ENCODE data around the gene ATG2B.

The ATG2B gene

DNA sequence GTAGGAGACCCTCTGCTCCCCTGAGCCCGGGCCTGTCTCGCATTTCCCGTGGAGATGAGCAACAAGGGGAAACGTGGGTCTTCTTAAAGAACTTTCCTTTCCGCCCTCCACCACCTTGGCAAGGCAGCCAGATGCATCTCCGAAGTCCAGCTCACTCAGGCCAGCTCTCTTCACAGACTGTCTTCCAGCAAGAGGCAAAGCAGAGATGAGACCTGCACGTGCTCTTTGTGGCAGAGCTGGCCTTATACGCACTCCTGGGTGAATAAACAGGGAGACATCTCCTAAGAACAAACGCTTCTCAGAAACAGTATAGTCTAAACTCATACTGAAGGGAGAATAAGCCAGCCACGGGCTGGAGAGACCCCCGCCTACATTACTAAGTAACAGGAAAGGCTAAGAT is 108.5 kb downstream of the ATG2B start:
- H3K4me3 ChIP-seq (ENCODE audit: low read depth, low read length, poor library complexity, severe bottlenecking), result no peak overlapping the region
- H2AFZ ChIP-seq (ENCODE audit: low read length), result no peak overlapping the region
- H3K4me1 ChIP-seq (ENCODE audit: insufficient read depth, low read length, severe bottlenecking), result no peaks in the 10 kb centered on the region
- no peaks in the 10 kb centered on the region for H4K20me1 ChIP-seq (ENCODE audit: insufficient read depth, low read length)
- no peaks in the 10 kb centered on the region for H3K36me3 ChIP-seq (ENCODE audit: insufficient read depth, low read length)
- no peak overlapping the region for H3K9ac ChIP-seq (ENCODE audit: low read length)
- H3K9me3 ChIP-seq (ENCODE audit: low read length), result no peaks in the 10 kb centered on the region
- H3F3A ChIP-seq (ENCODE audit: insufficient read depth, low read length), result no peaks in the 10 kb centered on the region
- no peak overlapping the region for H3K27ac ChIP-seq (ENCODE audit: low read depth, low read length, poor library complexity, severe bottlenecking)
- no peaks in the 10 kb centered on the region for H3K9me2 ChIP-seq (ENCODE audit: low read depth, low read length)
- TF ChIP-seq, protein P1, sequence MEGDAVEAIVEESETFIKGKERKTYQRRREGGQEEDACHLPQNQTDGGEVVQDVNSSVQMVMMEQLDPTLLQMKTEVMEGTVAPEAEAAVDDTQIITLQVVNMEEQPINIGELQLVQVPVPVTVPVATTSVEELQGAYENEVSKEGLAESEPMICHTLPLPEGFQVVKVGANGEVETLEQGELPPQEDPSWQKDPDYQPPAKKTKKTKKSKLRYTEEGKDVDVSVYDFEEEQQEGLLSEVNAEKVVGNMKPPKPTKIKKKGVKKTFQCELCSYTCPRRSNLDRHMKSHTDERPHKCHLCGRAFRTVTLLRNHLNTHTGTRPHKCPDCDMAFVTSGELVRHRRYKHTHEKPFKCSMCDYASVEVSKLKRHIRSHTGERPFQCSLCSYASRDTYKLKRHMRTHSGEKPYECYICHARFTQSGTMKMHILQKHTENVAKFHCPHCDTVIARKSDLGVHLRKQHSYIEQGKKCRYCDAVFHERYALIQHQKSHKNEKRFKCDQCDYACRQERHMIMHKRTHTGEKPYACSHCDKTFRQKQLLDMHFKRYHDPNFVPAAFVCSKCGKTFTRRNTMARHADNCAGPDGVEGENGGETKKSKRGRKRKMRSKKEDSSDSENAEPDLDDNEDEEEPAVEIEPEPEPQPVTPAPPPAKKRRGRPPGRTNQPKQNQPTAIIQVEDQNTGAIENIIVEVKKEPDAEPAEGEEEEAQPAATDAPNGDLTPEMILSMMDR (IDR thresholded peaks at IDR 0.05; ENCODE audit: low read length), result no peak
- TF ChIP-seq EZH2 (IDR thresholded peaks at IDR 0.05; ENCODE audit: borderline replicate concordance, low read length), result no peak
- no peak overlapping the region for H3K4me2 ChIP-seq (ENCODE audit: low read length)
- H3K79me2 ChIP-seq (ENCODE audit: insufficient read depth, low read length), result no peaks in the 10 kb centered on the region
- H3K27me3 ChIP-seq (ENCODE audit: insufficient read depth, low read length), result no peaks in the 10 kb centered on the region

DNA sequence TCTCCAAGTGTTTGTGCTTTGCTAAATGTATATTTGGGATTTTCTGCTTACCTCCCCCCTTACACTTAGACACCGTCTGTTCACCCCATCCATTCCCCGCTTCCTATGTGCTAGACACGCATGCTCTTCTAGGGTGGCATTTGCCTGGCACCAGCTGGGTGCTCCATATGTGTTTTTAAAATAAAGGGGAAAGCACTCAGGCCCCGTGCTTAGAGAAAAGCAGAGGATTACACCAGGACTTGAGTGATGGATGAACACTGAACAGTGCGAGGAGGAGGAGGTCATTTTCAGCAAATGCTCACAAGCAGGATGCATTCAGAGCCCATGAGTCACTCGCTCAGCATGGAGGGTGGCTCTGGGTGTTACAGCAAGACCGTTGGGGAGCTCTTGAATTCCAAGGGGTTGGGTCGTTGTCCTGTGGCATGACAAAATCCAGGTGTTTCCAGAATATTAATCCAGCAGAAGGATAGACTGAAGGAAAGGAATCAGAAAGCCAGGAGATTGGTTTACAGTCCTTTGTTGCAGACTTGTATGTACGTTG is 110.1 kb downstream of the ATG2B start:
- Histone ChIP-seq H3K9me2 (ENCODE audit: low read depth, low read length) (no peaks in the 10 kb centered on the region), H3K4me2 (ENCODE audit: low read length) (no peak overlapping the region), H3F3A (ENCODE audit: insufficient read depth, low read length) (no peaks in the 10 kb centered on the region), H3K36me3 (ENCODE audit: insufficient read depth, low read length) (no peaks in the 10 kb centered on the region), H3K9ac (ENCODE audit: low read length) (no peak overlapping the region), H3K4me1 (ENCODE audit: insufficient read depth, low read length, severe bottlenecking) (no peaks in the 10 kb centered on the region), H3K79me2 (ENCODE audit: insufficient read depth, low read length) (no peaks in the 10 kb centered on the region), H2AFZ (ENCODE audit: low read length) (no peak overlapping the region), H3K4me3 (ENCODE audit: low read depth, low read length, poor library complexity, severe bottlenecking) (no peak overlapping the region), H3K9me3 (ENCODE audit: low read length) (no peaks in the 10 kb centered on the region), H3K27ac (ENCODE audit: low read depth, low read length, poor library complexity, severe bottlenecking) (no peak overlapping the region), H4K20me1 (ENCODE audit: insufficient read depth, low read length) (no peaks in the 10 kb centered on the region), H3K27me3 (ENCODE audit: insufficient read depth, low read length) (no peaks in the 10 kb centered on the region)
- TF ChIP-seq EZH2 (IDR thresholded peaks at IDR 0.05; ENCODE audit: borderline replicate concordance, low read length), result no peak
- TF ChIP-seq, protein P1 (IDR thresholded peaks at IDR 0.05; ENCODE audit: low read length), result no peak

DNA sequence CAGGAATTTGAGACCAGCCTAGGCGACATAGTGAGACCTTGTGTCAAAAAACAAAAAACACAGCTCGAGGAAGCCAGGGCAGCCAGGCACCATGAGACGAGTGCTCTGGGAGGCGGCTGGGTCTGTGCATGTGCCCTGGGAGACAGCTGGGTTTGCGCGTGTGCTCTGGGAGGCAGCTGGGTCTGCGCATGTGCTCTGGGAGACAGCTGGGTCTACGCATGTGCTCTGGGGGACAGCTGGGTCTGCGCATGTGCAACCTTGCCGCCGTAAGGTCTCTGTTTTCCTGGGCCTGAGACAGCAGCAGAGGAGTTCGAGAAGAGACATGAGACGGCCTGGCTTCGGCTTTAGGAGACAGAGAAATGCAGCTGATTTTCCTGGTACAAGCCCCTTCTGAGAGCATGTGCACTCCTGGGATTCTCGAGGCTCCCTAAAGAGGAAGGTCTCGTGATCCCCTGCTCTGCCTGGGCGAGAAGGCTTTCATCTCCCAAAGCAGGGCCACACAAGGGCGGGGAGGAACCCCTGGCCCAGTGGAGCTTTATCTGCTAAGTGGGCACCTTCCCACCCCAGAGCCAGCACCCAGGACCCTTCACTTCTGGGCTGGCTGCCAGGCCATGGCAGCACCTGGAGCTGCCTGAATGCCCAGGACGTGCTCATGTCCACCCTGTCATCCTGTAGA is 110.7 kb downstream of the ATG2B start:
- H3F3A ChIP-seq (ENCODE audit: insufficient read depth, low read length), result no peaks in the 10 kb centered on the region
- H3K9ac ChIP-seq (ENCODE audit: low read length), result no peak overlapping the region
- H3K79me2 ChIP-seq (ENCODE audit: insufficient read depth, low read length), result no peaks in the 10 kb centered on the region
- no peak for TF ChIP-seq EZH2 (IDR thresholded peaks at IDR 0.05; ENCODE audit: borderline replicate concordance, low read length)
- TF ChIP-seq, protein P1 (IDR thresholded peaks at IDR 0.05; ENCODE audit: low read length), result no peak
- no peak overlapping the region for H3K4me3 ChIP-seq (ENCODE audit: low read depth, low read length, poor library complexity, severe bottlenecking)
- no peaks in the 10 kb centered on the region for H4K20me1 ChIP-seq (ENCODE audit: insufficient read depth, low read length)
- H3K4me1 ChIP-seq (ENCODE audit: insufficient read depth, low read length, severe bottlenecking), result no peaks in the 10 kb centered on the region
- H3K27ac ChIP-seq (ENCODE audit: low read depth, low read length, poor library complexity, severe bottlenecking), result no peak overlapping the region
- no peak overlapping the region for H2AFZ ChIP-seq (ENCODE audit: low read length)
- no peaks in the 10 kb centered on the region for H3K9me2 ChIP-seq (ENCODE audit: low read depth, low read length)
- no peaks in the 10 kb centered on the region for H3K9me3 ChIP-seq (ENCODE audit: low read length)
- H3K27me3 ChIP-seq (ENCODE audit: insufficient read depth, low read length), result no peaks in the 10 kb centered on the region
- no peaks in the 10 kb centered on the region for H3K36me3 ChIP-seq (ENCODE audit: insufficient read depth, low read length)
- no peak overlapping the region for H3K4me2 ChIP-seq (ENCODE audit: low read length)

All from OCI-LY1 (cell line).